Memory B cell (primary cell): ENCODE results near the gene PRMT1.
"Not testable (repeated sequence)": the region's sequence is repeated elsewhere in the genome, so short reads cannot be mapped to it uniquely, and the experiment has no call there.

Experiments used
- ATAC-seq: fragments of 150-1000 bp; cut with Tn5 transposase; 2 replicates; pipeline ENCODE4 v1.10.0; 2021; ENCODE audit warnings: low read depth, mild to moderate bottlenecking, moderate library complexity
- DNase-seq, 2 donors: peaks; one replicate each; pipeline ENCODE4 v3.0.0; 2022; ENCODE audit warnings: low spot score in 2 of 2
- H3K27ac Mint-ChIP-seq: one replicate; pipeline ENCODE4 v1.8.0; 2022; ENCODE audit warnings: mild to moderate bottlenecking, moderate library complexity, mixed read lengths
- H3K27me3 Mint-ChIP-seq: one replicate; pipeline ENCODE4 v1.8.0; 2022; ENCODE audit warnings: mixed read lengths
- H3K36me3 Mint-ChIP-seq: one replicate; pipeline ENCODE4 v1.8.0; 2022; ENCODE audit warnings: mild to moderate bottlenecking, mixed read lengths
- H3K4me1 Mint-ChIP-seq: one replicate; pipeline ENCODE4 v1.8.0; 2022; ENCODE audit warnings: mixed read lengths
- H3K4me3 Mint-ChIP-seq: one replicate; pipeline ENCODE4 v1.8.0; 2022; ENCODE audit warnings: mild to moderate bottlenecking, moderate library complexity, mixed read lengths
- H3K9me3 Mint-ChIP-seq: one replicate; pipeline ENCODE4 v1.8.0; 2022; ENCODE audit warnings: mixed read lengths

The PRMT1 gene

DNA sequence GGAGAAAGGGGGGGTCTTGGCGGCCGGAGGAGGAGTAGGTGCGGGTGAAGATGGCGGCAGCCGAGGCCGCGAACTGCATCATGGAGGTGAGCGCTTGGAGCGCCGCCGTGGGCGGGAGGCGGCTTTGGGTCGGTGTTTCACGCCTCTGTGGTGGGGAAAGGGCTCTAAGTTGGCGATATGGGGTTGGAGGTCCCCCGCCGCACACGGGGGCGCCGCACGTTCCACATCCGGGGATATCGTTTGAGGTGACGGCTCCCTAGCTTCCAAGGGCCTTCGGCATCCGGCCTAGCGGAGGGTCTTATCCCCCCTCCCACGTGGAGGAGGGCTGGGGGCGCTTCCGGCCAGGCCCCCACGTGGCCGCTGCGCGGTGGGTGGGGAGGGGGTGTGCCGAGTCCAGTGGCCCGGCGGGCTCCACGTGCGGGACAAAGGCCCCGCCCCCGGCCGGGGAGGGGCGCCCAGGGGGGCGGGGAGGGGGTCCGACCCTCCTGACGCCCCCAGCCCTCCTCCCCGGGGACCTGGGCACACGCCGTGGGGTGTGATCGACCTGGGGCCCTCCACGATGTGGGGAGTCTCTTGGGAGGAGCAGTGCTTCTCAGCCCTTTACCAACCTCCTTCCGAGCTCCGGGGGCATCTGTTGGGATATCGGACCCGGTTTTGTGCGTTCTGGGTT, at the start of gene PRMT1:
PRMT1 (plus strand) TSS at position 41 of the 670 bp plus-strand sequence; CDS start at position 51, 10 bp downstream.
- Mint-ChIP-seq H3K4me3 (peak within 1 kb of the TSS; percentile 99), H3K27me3 (no peaks in the 10 kb centered on the region), H3K9me3 (no peaks in the 10 kb centered on the region), H3K4me1 (peaks cover 32% of the 10 kb centered on the region), H3K36me3 (peaks cover 5% of the 10 kb centered on the region), H3K27ac (peak within 1 kb of the TSS; percentile 97)
- ATAC-seq (peak; percentile 16), DNase-seq (peak; percentile 65 to 70)

DNA sequence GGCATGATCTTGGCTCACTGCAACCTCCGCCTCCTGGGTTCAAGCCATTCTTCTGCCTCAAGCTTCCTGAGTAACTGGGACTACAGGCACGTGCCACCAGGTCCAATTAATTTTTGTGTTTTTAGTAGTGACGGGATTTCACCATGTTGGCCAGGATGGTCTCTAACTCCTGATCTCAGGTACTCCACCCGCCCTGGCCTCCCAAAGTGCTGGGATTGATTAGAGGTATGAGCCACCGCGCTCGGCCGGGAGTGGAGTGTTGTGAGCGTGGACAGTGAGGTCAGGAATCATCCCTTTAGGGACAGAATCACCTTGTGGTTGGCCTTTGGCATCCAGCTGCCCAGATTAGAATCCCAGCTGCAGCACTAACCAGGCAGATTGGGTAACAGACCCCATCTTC, 47.4 kb upstream of the PRMT1 start:
- Mint-ChIP-seq H3K4me1 (peaks cover 3% of the 10 kb centered on the region), H3K27ac (no peak overlapping the region), H3K27me3 (no peaks in the 10 kb centered on the region), H3K36me3 (peaks cover 14% of the 10 kb centered on the region), H3K4me3 (no peak overlapping the region), H3K9me3 (no peaks in the 10 kb centered on the region)
- ATAC-seq (no peak), DNase-seq (no peak)

DNA sequence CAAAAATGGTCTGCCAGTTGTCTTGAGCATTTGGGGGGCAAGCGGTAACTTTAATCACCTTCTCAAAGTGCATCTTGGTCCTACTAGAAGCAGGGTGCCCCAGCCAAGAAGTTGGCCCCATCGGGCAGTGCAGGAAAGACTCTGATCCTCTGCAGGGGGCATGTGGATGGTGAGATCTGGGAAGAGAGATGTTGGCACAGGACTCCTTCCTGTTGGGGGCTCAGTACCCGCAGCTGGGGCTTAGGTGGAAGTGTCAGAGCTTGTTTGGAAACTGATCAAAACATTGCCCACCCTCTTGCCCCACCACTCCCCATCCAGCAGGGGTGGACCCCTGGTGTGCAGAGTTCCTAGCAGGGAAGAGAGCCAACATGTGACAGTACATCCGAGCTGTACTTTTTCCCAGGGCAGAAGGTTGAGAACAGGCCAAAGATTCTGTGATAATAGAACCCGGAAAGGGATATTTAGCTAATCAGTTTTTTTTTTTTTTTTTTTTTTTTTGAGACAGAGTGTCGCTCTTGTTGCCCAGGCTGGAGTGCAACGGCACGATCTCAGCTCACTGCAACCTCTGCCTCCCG, 46.0 kb upstream of the PRMT1 start:
- ATAC-seq: no peak
- no peak overlapping the region for H3K4me3 Mint-ChIP-seq
- peaks cover 9% of the 10 kb centered on the region for H3K36me3 Mint-ChIP-seq
- peaks cover 6% of the 10 kb centered on the region for H3K4me1 Mint-ChIP-seq
- no peaks in the 10 kb centered on the region for H3K27me3 Mint-ChIP-seq
- peak overlapping the region; percentile 12 for H3K27ac Mint-ChIP-seq
- DNase-seq: no peak
- no peaks in the 10 kb centered on the region for H3K9me3 Mint-ChIP-seq

DNA sequence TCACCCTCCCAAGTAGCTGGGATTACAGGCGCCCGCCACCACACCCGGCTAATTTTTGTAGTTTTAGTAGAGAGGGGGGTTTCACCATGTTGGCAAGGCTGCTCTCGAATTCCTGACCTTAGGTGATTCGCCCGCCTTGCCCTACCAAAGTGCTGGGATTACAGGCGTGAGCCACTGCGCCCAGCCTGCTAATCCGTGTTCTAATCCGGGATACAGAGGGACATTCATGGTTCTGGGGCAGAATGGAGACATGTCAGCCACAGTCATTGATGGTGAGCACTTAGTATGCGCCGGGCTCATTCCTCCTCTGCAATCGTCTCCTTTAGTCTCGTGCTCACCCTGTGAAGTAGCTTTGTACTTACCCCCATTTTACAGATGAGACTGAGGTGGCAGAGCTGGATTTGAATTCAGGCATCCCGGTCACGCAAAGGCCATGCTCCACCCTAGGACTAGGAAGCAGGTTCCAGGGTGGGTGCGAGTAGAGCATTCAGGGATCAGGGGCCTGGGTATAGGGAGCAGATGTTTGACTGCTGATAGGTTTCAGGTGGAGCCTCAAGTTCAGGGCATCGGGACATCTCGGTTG, 45.4 kb upstream of the PRMT1 start:
- no peak for DNase-seq
- Mint-ChIP-seq H3K4me3 (no peak overlapping the region), H3K4me1 (peaks cover 6% of the 10 kb centered on the region), H3K27ac (no peak overlapping the region), H3K27me3 (no peaks in the 10 kb centered on the region), H3K36me3 (peaks cover 8% of the 10 kb centered on the region), H3K9me3 (no peaks in the 10 kb centered on the region)
- no peak for ATAC-seq

DNA sequence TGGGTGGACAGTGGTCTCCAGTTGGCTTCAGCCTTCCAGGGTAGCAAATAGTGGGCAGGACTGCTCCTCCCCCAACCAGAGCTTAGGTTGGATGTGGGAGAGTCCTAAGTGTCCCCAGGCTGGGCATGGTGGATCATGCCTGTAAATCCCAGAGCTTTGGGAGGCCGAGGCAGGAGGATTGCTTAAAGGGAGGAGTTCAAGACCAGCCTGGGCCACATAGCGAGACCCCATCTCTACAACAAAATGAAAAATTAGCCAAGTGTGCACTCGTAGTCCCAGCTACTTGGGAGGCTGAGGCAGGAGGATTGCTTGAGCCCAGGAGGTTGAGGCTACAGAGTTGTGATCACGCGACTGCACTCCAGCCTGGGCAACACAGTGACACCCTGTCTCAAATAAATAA, 44.5 kb upstream of the PRMT1 start:
- Mint-ChIP-seq H3K4me3 (no peak overlapping the region), H3K27me3 (no peaks in the 10 kb centered on the region)
- no peak for ATAC-seq

DNA sequence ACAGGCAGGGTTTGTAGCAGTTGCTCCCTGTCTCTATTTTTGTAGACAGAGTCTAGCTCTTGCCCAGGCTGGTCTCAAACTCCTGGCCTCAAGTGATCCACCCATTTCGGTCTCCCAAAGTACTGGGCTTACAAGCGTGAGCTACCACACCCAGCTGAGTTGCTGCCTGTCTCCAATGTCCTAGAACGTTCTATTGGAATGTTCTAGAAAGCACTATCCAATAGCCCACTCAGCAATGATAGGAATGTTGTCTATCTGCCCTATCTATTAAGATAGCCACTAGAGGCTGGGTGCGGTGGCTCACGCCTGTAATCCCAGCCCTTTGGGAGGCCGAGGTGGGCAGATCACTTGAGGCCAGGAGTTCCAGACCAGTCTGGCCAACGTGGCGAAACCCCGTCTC, 43.8 kb upstream of the PRMT1 start:
- not testable (repeated sequence) for H3K27me3 Mint-ChIP-seq, DNase-seq, H3K27ac Mint-ChIP-seq, ATAC-seq, H3K4me3 Mint-ChIP-seq, H3K36me3 Mint-ChIP-seq, H3K9me3 Mint-ChIP-seq
- peaks cover 13% of the 10 kb centered on the region for H3K4me1 Mint-ChIP-seq

More for the DNA sequence above, 44.5 kb upstream of the PRMT1 start:
- DNase-seq: no peak
- H3K36me3 Mint-ChIP-seq: peaks cover 3% of the 10 kb centered on the region
- H3K9me3 Mint-ChIP-seq: no peaks in the 10 kb centered on the region
- H3K27ac Mint-ChIP-seq: no peak overlapping the region
- peaks cover 8% of the 10 kb centered on the region for H3K4me1 Mint-ChIP-seq

DNA sequence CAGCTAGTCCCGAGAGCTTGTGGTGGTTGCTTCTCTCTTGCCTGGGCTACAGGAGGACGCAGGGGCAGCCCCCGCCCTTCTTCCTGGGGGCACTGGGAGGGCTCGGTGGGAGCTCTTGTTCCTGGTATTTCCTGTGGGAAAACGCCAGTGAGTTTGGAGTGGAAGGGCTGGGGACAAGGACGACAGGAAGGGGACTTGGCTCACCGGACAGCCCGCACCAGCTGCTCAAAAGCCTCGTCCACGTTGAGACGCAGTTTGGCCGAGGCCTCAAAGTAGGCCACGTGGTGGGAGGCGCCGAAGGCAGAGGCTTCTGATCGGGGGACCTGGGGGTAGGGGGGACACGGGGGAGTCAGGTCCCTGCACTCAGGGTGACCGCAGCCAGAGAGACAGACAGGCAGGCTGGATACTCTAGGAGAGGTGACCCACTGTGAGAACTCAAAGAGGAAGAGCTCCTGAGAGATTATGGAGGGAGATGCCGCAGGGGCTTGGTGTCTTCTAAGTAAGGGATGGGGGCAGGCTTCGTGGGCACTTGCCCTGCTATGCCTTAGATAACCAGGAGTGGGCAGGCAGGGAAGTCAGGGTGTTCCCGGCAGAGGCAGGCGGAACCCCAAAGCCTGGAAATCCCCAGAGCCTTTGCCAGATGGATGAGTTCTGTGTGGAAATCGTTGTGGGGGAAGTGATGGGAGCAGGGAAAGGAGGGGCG, 41.4 kb upstream of the PRMT1 start:
- no peaks in the 10 kb centered on the region for H3K9me3 Mint-ChIP-seq
- H3K4me3 Mint-ChIP-seq: no peak overlapping the region
- H3K36me3 Mint-ChIP-seq: no peaks in the 10 kb centered on the region
- peaks cover 20% of the 10 kb centered on the region for H3K4me1 Mint-ChIP-seq
- DNase-seq (no peak), ATAC-seq (no peak)
- H3K27ac Mint-ChIP-seq: peak overlapping the region; percentile 31
- H3K27me3 Mint-ChIP-seq: no peaks in the 10 kb centered on the region

DNA sequence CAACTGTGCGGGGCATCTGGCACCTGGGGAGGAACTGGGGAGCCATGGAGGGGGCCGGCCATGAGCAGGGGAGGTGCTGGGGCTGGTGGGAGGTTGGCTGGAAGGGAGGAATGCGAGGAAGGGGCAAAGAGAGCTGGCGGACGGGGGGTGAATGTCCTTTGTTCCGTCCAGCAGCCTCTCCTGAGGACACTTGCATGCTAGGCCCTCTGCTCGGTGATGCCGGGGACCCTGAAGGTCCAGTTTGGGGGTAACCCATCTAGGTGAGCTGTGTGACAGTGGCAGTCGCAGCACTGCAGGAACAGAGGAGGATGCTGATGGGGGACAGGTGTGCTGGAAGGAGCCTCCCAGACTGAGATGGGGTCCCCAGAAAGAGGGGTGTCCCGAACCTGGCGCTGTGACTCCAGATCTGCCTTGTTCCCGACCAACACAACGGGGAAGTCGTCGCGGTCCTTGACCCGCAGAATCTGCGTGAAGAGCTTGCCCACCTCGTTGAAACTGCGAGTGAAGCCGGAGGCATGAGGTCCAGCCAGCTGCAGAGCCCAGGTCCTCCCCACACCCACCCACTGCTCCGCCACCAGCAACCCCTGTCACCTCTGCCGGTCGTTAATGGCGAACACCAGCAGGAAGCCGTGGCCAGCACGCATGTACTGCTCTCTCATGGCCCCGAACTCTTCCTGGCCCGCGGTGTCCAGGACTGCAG, 40.7 kb upstream of the PRMT1 start:
- Mint-ChIP-seq H3K9me3 (no peaks in the 10 kb centered on the region), H3K4me1 (peaks cover 24% of the 10 kb centered on the region), H3K36me3 (no peaks in the 10 kb centered on the region), H3K27ac (no peak overlapping the region), H3K27me3 (no peaks in the 10 kb centered on the region), H3K4me3 (no peak overlapping the region)
- no peak for DNase-seq
- no peak for ATAC-seq

DNA sequence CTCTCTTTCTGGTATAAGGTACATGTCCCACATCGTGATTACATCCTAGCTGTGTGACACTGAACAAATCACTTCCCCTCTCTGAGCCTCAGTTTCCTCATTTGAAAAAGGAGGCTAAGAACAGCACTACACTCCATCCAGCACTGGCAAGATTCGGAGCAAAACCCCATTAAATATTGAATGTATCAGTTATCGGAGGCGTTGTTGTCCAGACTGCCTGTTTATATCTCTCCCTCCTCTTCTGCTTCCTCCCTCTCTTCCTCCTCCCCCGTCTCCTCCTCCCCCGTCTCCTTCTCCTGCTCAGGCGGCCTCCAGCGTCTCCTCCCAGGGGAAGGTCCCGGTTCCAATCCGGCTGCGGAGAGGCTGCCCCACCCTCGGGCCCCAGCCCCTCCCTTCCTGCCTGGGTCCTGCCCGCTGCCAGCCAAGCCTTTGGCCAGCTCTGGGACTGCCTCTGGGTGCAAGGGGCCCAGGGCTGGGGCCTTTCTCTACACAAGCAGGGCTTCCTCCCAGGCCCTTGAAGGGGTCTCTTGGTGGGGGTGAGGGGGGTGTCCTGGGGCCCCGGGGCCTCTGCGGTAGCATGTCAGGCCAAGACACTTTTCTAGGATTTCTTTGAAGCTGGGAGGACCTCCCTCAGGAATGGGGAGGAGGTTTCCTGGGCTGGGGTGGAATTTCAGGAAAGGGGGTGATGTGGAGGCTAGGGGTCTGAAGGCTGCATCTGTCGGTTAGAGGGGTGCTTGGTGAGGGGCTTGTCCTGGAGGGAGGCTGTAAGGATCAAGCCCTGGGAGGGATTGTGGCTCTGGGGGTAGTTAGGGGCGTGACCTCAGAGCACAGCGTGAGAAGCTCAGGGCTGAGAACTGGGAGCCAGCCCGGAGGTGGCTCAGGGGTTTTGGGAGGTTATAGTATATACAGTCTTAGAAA, 39.0 kb upstream of the PRMT1 start:
- Mint-ChIP-seq H3K4me3 (peak overlapping the region; percentile 46), H3K27ac (peak overlapping the region; percentile 25), H3K36me3 (no peaks in the 10 kb centered on the region), H3K4me1 (peaks cover 30% of the 10 kb centered on the region), H3K27me3 (no peaks in the 10 kb centered on the region), H3K9me3 (no peaks in the 10 kb centered on the region)
- ATAC-seq (no peak), DNase-seq (peak in 1 of 2 donors; percentile 18)

DNA sequence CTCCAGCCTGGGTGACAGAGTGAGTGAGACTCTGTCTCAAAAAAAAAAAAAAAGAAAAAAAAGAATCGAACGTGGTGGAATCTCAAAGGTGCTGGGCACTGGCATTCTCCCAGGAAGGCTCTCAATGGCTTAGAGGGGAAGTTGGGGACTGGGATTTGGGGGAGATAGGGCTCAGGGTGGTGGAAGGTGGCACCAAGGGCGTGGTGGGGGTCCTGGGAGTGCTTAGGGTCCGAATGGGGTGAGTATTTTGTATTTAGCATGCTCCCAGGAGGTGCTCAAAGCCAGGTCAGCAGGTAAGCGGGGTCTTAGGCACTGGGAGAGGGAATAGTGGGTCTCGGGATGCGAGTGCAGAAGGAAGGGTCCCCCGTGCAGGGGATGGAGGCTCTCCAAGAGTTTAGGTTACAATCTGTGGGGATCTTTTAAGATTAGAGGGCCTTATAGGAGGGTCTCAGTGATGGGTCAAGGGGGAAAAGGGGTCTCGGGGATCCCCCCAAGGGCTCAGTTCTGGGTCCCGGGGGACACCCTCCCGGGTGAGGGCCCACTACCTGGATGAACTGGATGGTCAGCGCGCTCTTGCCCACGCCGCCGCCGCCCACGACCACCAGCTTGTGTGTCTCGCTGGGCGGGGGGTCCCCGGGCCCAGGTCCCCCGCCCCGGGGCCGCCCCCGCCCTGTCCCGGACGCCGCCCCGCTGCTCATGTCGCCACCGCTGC, 37.5 kb upstream of the PRMT1 start:
- Mint-ChIP-seq H3K4me1 (peaks cover 39% of the 10 kb centered on the region), H3K36me3 (peaks cover 4% of the 10 kb centered on the region), H3K4me3 (peak overlapping the region; percentile 92), H3K27ac (peak overlapping the region; percentile 98), H3K9me3 (no peaks in the 10 kb centered on the region), H3K27me3 (no peaks in the 10 kb centered on the region)
- ATAC-seq (no peak), DNase-seq (peak in 1 of 2 donors; percentile 21)

DNA sequence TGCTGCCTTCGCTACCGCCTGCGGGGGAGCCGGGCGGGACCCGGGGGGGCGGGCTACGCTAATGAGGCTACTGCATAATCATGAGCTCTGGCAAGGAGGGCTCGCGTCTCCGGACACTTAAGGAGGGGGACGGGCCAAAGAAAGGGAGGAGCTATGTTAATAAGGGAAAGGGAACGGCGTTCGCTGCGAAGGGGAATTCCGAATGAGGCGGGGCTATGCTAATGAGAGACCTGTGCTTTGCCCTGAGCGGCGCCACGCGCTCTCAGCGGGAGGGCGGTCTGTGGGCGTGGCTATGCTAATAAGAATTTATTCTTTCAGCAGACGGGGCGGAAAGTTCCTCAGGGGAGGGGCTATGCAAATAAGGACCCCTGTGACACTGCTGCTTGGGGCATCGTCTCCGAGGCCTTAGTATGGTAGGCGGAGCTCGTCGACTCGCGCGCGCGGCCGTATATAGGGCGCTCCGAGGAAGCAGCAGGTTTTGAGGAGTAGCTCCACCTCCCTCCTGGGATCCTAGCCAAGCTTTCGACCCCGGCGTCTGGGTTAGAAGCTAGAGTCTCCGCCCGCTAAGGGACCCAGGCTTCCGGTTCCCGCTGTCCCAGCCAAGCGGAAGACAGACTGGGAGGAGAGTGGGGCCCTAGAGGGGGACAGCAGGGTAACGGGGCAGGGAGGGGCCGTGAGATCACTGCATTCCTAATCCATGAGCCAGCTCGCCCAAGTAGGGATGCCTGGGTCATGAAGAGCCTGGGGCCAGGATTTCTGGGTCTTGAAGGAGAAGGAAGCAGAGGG, 36.8 kb upstream of the PRMT1 start, which contains the start of gene RRAS:
RRAS (minus strand) TSS at position 31 of the 786 bp plus-strand sequence. CDS start 45 bp downstream, outside the sequence.
- H3K4me1 Mint-ChIP-seq: peaks cover 42% of the 10 kb centered on the region
- H3K27ac Mint-ChIP-seq: peak within 1 kb of the TSS; percentile 98
- DNase-seq: peak; percentile 97 to 100
- H3K36me3 Mint-ChIP-seq: peaks cover 5% of the 10 kb centered on the region
- no peaks in the 10 kb centered on the region for H3K27me3 Mint-ChIP-seq
- peak within 1 kb of the TSS; percentile 92 for H3K4me3 Mint-ChIP-seq
- H3K9me3 Mint-ChIP-seq: no peaks in the 10 kb centered on the region
- ATAC-seq: peak; percentile 65
